GM12878 (cell line): Measurements from ENCODE around the gene UTS2.

Experiments used
- CREB1 ChIP-seq: IDR thresholded peaks from 2 replicates; pipeline ENCODE4 v1.6.1; 2012; ENCODE audit warnings: low read depth, mild to moderate bottlenecking, inconsistent platforms
- CTCF ChIP-seq, 3 experiments: IDR thresholded peaks in 2 of 3; conservative IDR thresholded peaks in 1 of 3; 2 replicates each; pipeline ENCODE4 v1.5.1; 2011; ENCODE audit warnings: low read depth in 3 of 3, low read length in 3 of 3, mild to moderate bottlenecking in 3 of 3, control low read depth in 2 of 3, moderate library complexity in 2 of 3, inconsistent platforms in 1 of 3, mixed read lengths in 1 of 3; ENCODE audit not compliant: control insufficient read depth in 2 of 3, insufficient read depth in 1 of 3; ENCODE audit errors: extremely low read depth in 1 of 3
- ELK1 ChIP-seq: IDR thresholded peaks from 2 replicates; pipeline ENCODE4 v1.6.1; 2012; ENCODE audit warnings: low read depth, low read length, improper control_type of control experiment
- EZH2 ChIP-seq: IDR thresholded peaks from 2 replicates; pipeline ENCODE4 v1.6.1; 2012; ENCODE audit warnings: low read depth, mild to moderate bottlenecking, control low read depth, inconsistent platforms, low read length, borderline replicate concordance; ENCODE audit not compliant: control insufficient read depth
- GATAD2B ChIP-seq: fragments of 450-650 bp; conservative IDR thresholded peaks from 2 replicates; pipeline ENCODE4 v1.6.1; 2017; ENCODE audit warnings: low read depth, mild to moderate bottlenecking, moderate library complexity
- IKZF1 ChIP-seq: fragments of 450-650 bp; conservative IDR thresholded peaks from 2 replicates; pipeline ENCODE4 v1.6.1; 2017; ENCODE audit warnings: antibody characterized with exemption, mild to moderate bottlenecking
- JUND ChIP-seq: IDR thresholded peaks from 2 replicates; pipeline ENCODE4 v1.6.1; 2012; ENCODE audit warnings: low read depth, mild to moderate bottlenecking, low read length, improper control_type of control experiment, moderate library complexity
- POLR2A ChIP-seq: IDR thresholded peaks from 2 replicates; pipeline ENCODE4 v1.6.1; 2011; ENCODE audit warnings: low read depth, mild to moderate bottlenecking, low read length
- RFX5 ChIP-seq: IDR thresholded peaks from 2 replicates; pipeline ENCODE4 v1.6.1; 2011; ENCODE audit warnings: low read depth, low read length, improper control_type of control experiment
- STAT1 ChIP-seq: fragments of 450-650 bp; conservative IDR thresholded peaks from 2 replicates; pipeline ENCODE4 v1.6.1; 2014; ENCODE audit warnings: antibody characterized with exemption, mild to moderate bottlenecking
- USF2 ChIP-seq: IDR thresholded peaks from 2 replicates; pipeline ENCODE4 v1.6.1; 2011; ENCODE audit warnings: low read depth, low read length, improper control_type of control experiment, borderline replicate concordance
- ZBED1 ChIP-seq: IDR thresholded peaks from 2 replicates; pipeline ENCODE4 v1.6.1; 2016; ENCODE audit warnings: borderline replicate concordance
- ZNF217 ChIP-seq: fragments of 450-650 bp; IDR thresholded peaks from 2 replicates; pipeline ENCODE4 v1.6.1; 2017; ENCODE audit warnings: antibody characterized with exemption, mild to moderate bottlenecking

- TF ChIP-seq ZNF217: no peak
- TF ChIP-seq CREB1: no peak
- no peak for TF ChIP-seq CTCF (IDR thresholded peaks at IDR 0.05 in 2 of 3, conservative IDR thresholded peaks at IDR 0.05 in 1 of 3; ENCODE audit: control insufficient read depth in 2 of 3, extremely low read depth in 1 of 3, insufficient read depth in 1 of 3, low read depth in 3 of 3, low read length in 3 of 3)
- TF ChIP-seq RFX5: no peak
- no peak for TF ChIP-seq ELK1
- no peak for TF ChIP-seq STAT1
- TF ChIP-seq POLR2A: no peak
- no peak for TF ChIP-seq EZH2
- TF ChIP-seq IKZF1: no peak
- no peak for TF ChIP-seq GATAD2B
- TF ChIP-seq ZBED1: no peak
- no peak for TF ChIP-seq USF2
- TF ChIP-seq JUND: no peak
These were observed 8.6 kb upstream of the UTS2 start for GRCh38 chr1:7861452-7861851.
